Uterus (tissue), 2 donors: ENCODE results near the gene TUBA8.

Source experiments
- POLR2A ChIP-seq, 2 donors: fragments of 450-650 bp; IDR thresholded peaks; one replicate each; pipeline ENCODE4 v1.6.1; 2016; ENCODE audit warnings: antibody characterized with exemption in 2 of 2, mild to moderate bottlenecking in 1 of 2, moderate library complexity in 1 of 2
- TF ChIP-seq, protein P1 (sequence below), 4 experiments: fragments of 200-600 bp in 2 of 4; fragments of 450-650 bp in 2 of 4; sonication (generic) in 2 of 4; IDR thresholded peaks; one replicate each; pipeline ENCODE4 v1.5.1; 2016 to 2019; ENCODE audit warnings: antibody characterized with exemption in 4 of 4, mild to moderate bottlenecking in 2 of 4, moderate library complexity in 1 of 4

DNA sequence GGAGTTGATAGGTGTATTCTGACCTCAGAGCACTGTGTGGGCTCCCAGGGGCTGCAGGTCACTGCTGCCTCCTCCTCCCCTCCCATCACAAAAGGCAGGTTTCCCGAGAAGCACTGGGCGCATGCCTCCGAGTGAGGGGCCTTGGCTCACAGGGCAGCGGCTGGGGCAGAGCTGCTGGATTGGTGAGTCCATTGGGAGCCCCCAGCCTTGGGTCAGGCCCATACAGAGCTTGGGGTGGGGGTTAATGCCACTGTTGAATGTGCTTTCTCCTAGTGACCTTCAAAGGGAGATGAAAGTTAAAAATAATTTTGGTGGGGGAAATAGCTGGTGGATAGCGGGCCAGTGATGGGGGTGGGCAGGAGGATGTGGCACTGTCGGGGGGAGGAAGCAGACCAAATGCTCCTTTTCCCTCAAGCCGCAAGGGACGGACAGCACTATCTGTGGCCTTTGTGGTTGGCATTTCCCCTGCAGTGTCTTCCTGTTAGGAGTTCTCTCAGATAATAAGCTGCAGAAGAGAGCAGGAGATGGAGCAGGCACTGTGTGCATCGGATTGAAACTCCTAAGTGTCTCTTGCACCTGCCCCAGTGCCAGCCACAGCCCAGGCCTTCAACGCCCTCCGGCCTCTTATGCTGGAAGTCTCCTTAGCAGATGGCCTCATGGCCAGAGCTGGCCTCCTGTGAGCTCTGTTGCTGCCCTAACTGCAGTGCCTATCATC, 3.2 kb downstream of the TUBA8 start:
- TF ChIP-seq, protein P1, sequence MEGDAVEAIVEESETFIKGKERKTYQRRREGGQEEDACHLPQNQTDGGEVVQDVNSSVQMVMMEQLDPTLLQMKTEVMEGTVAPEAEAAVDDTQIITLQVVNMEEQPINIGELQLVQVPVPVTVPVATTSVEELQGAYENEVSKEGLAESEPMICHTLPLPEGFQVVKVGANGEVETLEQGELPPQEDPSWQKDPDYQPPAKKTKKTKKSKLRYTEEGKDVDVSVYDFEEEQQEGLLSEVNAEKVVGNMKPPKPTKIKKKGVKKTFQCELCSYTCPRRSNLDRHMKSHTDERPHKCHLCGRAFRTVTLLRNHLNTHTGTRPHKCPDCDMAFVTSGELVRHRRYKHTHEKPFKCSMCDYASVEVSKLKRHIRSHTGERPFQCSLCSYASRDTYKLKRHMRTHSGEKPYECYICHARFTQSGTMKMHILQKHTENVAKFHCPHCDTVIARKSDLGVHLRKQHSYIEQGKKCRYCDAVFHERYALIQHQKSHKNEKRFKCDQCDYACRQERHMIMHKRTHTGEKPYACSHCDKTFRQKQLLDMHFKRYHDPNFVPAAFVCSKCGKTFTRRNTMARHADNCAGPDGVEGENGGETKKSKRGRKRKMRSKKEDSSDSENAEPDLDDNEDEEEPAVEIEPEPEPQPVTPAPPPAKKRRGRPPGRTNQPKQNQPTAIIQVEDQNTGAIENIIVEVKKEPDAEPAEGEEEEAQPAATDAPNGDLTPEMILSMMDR (IDR thresholded peaks at IDR 0.05): no peak
- no peak for TF ChIP-seq POLR2A (IDR thresholded peaks at IDR 0.05)
